Activated effector memory CD4-positive, alpha-beta T cell treated with Interleukin-2 at 50 U/mL for 16 hours (primary cell): ENCODE results near the gene CPEB1.
A peak's percentile ranks its signal among the peaks of the same experiment; 100 is the strongest.
"Not testable (repeated sequence)": the region's sequence is repeated elsewhere in the genome, so short reads cannot be mapped to it uniquely, and the experiment has no call there.

ENCODE experiments used
- DNase-seq: peaks from one replicate; pipeline ENCODE4 v3.0.0-alpha.2; 2020

The CPEB1 gene

GRCh38 chr15:82648257-82649103 is 1.3 kb upstream of the CPEB1 start:
- no peak for DNase-seq

- peak; percentile 24 for DNase-seq
Measured at GRCh38 chr15:82647835-82648256, 683 bp upstream of the CPEB1 start.

GRCh38 chr15:82646250-82647044 is 716 bp downstream of the CPEB1 start:
- DNase-seq: no peak

GRCh38 chr15:82644967-82645852 is 2.0 kb downstream of the CPEB1 start:
- not testable (repeated sequence) for DNase-seq

- no peak for DNase-seq
Measured at GRCh38 chr15:82643992-82644391, 3.2 kb downstream of the CPEB1 start.

GRCh38 chr15:82642656-82643055 is 4.5 kb downstream of the CPEB1 start:
- DNase-seq: no peak

- DNase-seq: no peak
Measured at GRCh38 chr15:82641129-82641798, 5.9 kb downstream of the CPEB1 start.

- DNase-seq: no peak
Measured at GRCh38 chr15:82640672-82641071, 6.5 kb downstream of the CPEB1 start.

GRCh38 chr15:82635798-82636197 is 11.4 kb downstream of the CPEB1 start:
- no peak for DNase-seq

- DNase-seq: no peak
Measured at GRCh38 chr15:82630033-82630432, 17.1 kb downstream of the CPEB1 start.

- no peak for DNase-seq
Measured at GRCh38 chr15:82625136-82625535, 22.0 kb downstream of the CPEB1 start.

- DNase-seq: no peak
Measured at GRCh38 chr15:82624438-82624837, 22.7 kb downstream of the CPEB1 start.

GRCh38 chr15:82624008-82624407 is 23.2 kb downstream of the CPEB1 start:
- no peak for DNase-seq

- DNase-seq: no peak
Measured at GRCh38 chr15:82621970-82622369, 25.2 kb downstream of the CPEB1 start.

GRCh38 chr15:82613747-82614146 is 33.4 kb downstream of the CPEB1 start:
- DNase-seq: no peak

GRCh38 chr15:82611348-82611747 is 35.8 kb downstream of the CPEB1 start:
- no peak for DNase-seq

GRCh38 chr15:82602195-82602594 is 45.0 kb downstream of the CPEB1 start:
- DNase-seq: no peak

- DNase-seq: no peak
Measured at GRCh38 chr15:82599862-82600261, 47.3 kb downstream of the CPEB1 start.

GRCh38 chr15:82597815-82598214 is 49.3 kb downstream of the CPEB1 start:
- DNase-seq: no peak

GRCh38 chr15:82595766-82596165 is 51.4 kb downstream of the CPEB1 start:
- DNase-seq: no peak

- no peak for DNase-seq
Measured at GRCh38 chr15:82595203-82595602, 52.0 kb downstream of the CPEB1 start.

GRCh38 chr15:82587805-82588204 is 59.4 kb downstream of the CPEB1 start:
- no peak for DNase-seq
